Brain microvascular endothelial cell (primary cell): ENCODE measurements around the gene DYRK2.

ENCODE experiments used
- DNase-seq: peaks from one replicate; pipeline ENCODE4 v3.0.0-alpha.2; 2020
- H3K27ac ChIP-seq: fragments of 250-450 bp; sonication (Bioruptor Pico); 2 replicates; pipeline ENCODE4 v1.5.1; 2020; ENCODE audit warnings: mild to moderate bottlenecking, moderate library complexity
- H3K27me3 ChIP-seq: fragments of 250-450 bp; sonication (Bioruptor Pico); replicated peaks from 2 replicates; pipeline ENCODE4 v1.5.1; 2020; ENCODE audit warnings: mild to moderate bottlenecking
- H3K36me3 ChIP-seq: fragments of 250-450 bp; sonication (Bioruptor Pico); replicated peaks from 2 replicates; pipeline ENCODE4 v1.5.1; 2020; ENCODE audit warnings: mild to moderate bottlenecking
- H3K4me3 ChIP-seq: 2 replicates; pipeline ENCODE4 v1.5.1; 2011; ENCODE audit warnings: low read depth, mild to moderate bottlenecking, control low read depth, low read length, moderate library complexity
- CTCF ChIP-seq: IDR thresholded peaks from 2 replicates; pipeline ENCODE4 v1.5.1; 2011; ENCODE audit warnings: low read depth, mild to moderate bottlenecking, moderate library complexity, low read length, control low read depth, inconsistent platforms; ENCODE audit errors: missing control alignments
- in situ Hi-C: cut with HindIII; loops from 2 replicates; pipeline ENCODE4 v1.10.0; 2017; ENCODE audit warnings: low sequenced_read_pairs, low pct_ligation_motif_present

DYRK2 gene

DNA sequence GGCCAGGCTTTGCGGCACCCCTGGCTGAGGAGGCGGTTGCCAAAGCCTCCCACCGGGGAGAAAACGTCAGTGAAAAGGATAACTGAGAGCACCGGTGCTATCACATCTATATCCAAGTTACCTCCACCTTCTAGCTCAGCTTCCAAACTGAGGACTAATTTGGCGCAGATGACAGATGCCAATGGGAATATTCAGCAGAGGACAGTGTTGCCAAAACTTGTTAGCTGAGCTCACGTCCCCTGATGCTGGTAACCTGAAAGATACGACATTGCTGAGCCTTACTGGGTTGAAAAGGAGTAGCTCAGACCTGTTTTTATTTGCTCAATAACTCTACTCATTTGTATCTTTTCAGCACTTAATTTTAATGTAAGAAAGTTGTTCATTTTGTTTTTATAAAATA, 9.9 kb downstream of the DYRK2 start:
- Histone ChIP-seq H3K27me3 (no peaks in the 10 kb centered on the region), H3K36me3 (peaks cover 22% of the 10 kb centered on the region), H3K27ac (no peak overlapping the region), H3K4me3 (no peak overlapping the region)
- in situ Hi-C loops = no loop called here
- no peak for TF ChIP-seq CTCF
- DNase-seq = no peak

DNA sequence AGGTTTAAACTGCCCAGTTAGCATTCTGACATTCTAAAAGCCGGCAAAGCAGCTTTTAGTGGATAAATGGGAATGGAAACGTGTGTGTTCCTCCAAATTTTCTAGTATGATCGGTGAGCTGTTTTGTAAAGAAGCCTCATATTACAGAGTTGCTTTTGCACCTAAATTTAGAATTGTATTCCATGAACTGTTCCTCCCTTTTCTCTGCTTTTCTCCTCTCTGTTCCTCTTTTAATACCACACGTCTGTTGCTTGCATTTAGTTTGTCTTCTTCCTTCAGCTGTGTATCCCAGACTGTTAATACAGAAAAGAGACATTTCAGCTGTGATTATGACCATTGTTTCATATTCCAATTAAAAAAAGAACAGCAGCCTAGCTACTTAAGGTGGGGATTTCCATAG, 10.7 kb downstream of the DYRK2 start:
- Histone ChIP-seq H3K27me3 (no peaks in the 10 kb centered on the region), H3K27ac (no peak overlapping the region), H3K4me3 (no peak overlapping the region), H3K36me3 (peaks cover 22% of the 10 kb centered on the region)
- TF ChIP-seq CTCF = no peak
- in situ Hi-C loops = no loop called here
- no peak for DNase-seq

GRCh38 chr12:67661311-67662021, 12.9 kb downstream of the DYRK2 start:
- DNase-seq = no peak
- Histone ChIP-seq H3K4me3 (no peak overlapping the region), H3K27ac (peak overlapping the region; percentile 3), H3K27me3 (no peaks in the 10 kb centered on the region), H3K36me3 (peaks cover 22% of the 10 kb centered on the region)
- no peak for TF ChIP-seq CTCF
- in situ Hi-C loops = no loop called here

GRCh38 chr12:67662910-67663538, 14.5 kb downstream of the DYRK2 start:
- H3K27ac ChIP-seq = no peak overlapping the region
- in situ Hi-C loops = no loop called here
- no peak for TF ChIP-seq CTCF
- peaks cover 12% of the 10 kb centered on the region for H3K36me3 ChIP-seq
- no peak for DNase-seq
- H3K27me3 ChIP-seq = no peaks in the 10 kb centered on the region
- no peak overlapping the region for H3K4me3 ChIP-seq

DNA sequence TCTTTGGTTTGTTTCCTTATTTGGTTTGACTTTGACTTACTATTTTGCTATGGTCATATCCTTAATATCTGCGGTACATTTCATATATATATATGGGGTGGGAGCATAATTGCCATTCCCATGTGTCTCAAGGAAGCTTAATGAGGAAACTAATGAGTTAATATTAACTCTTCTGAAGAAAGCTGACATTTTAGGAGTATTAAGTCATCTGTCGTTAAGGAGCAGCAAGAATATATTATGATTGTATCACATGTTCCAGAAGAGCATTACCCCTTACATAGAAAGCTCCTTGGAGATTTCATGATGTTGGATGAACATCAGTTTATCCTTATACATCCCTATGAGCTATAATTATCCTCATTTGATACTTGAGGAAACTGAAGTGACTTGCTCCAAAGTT, 15.6 kb downstream of the DYRK2 start:
- no peaks in the 10 kb centered on the region for H3K27me3 ChIP-seq
- H3K27ac ChIP-seq = no peak overlapping the region
- in situ Hi-C loops = no loop called here
- TF ChIP-seq CTCF = no peak
- no peak for DNase-seq
- no peak overlapping the region for H3K4me3 ChIP-seq
- H3K36me3 ChIP-seq = peaks cover 3% of the 10 kb centered on the region
